IPS-18c (cell line): Measurements from ENCODE around the gene HOXC12.
A peak's percentile ranks its signal among the peaks of the same experiment; 100 is the strongest.

Experiments
- H3K4me3 ChIP-seq: 2 replicates; pipeline ENCODE4 v1.7.0; 2013; ENCODE audit warnings: low read depth, mild to moderate bottlenecking, low read length, moderate library complexity; ENCODE audit not compliant: insufficient read depth
- H3K9me3 ChIP-seq: one replicate; pipeline ENCODE4 v1.6.1; 2013; ENCODE audit warnings: mild to moderate bottlenecking, low read length, moderate library complexity; ENCODE audit not compliant: control insufficient read depth, insufficient read depth

Gene HOXC12

DNA sequence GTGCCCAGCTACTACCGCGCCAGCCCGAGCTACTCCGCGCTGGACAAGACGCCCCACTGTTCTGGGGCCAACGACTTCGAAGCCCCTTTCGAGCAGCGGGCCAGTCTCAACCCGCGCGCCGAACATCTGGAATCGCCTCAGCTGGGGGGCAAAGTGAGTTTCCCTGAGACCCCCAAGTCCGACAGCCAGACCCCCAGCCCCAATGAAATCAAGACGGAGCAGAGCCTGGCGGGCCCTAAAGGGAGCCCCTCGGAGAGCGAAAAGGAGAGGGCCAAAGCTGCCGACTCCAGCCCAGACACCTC is 30.9 kb downstream of the HOXC12 start:
- Histone ChIP-seq H3K4me3 (no peak overlapping the region; the same call in 1 of the 2 replicates), H3K9me3 (peaks cover 8% of the 10 kb centered on the region)

DNA sequence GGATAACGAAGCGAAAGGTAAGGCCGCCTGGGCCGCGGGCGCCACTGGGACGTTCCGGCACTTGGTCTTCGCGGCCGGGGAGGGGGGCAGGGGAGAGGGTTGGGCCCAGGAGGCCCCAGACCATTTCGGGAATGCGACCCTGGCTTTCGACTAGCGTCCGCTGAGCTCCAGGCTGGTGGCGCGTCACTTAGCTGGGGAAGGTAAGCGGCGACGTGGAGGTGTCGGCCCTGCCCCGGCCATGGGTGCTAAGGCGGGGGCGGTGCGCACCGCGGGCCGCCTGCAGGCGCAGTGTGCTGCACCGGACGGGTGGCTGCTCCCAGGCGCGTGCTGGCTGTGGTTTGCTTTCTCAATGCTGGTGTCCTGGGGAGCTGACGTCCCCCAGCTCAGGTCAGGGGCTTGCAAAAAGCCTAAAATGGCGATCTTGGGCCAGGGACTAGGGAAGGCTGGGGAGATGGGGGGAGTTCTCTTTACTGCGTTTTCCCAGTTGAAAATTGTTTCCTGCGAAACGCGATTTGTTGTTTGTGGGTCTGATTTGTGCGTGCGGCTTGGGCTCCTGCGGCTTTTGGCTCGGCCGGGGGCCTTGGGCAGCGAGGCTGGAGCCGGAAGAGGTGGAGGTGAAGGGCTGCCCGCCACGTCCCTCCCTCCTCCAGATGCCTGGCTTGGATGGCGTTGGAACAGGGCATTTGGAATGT is 31.4 kb downstream of the HOXC12 start:
- H3K9me3 ChIP-seq, result peaks cover 8% of the 10 kb centered on the region
- H3K4me3 ChIP-seq, result peak overlapping the region; percentile 4; the same call in 1 of the 2 replicates

DNA sequence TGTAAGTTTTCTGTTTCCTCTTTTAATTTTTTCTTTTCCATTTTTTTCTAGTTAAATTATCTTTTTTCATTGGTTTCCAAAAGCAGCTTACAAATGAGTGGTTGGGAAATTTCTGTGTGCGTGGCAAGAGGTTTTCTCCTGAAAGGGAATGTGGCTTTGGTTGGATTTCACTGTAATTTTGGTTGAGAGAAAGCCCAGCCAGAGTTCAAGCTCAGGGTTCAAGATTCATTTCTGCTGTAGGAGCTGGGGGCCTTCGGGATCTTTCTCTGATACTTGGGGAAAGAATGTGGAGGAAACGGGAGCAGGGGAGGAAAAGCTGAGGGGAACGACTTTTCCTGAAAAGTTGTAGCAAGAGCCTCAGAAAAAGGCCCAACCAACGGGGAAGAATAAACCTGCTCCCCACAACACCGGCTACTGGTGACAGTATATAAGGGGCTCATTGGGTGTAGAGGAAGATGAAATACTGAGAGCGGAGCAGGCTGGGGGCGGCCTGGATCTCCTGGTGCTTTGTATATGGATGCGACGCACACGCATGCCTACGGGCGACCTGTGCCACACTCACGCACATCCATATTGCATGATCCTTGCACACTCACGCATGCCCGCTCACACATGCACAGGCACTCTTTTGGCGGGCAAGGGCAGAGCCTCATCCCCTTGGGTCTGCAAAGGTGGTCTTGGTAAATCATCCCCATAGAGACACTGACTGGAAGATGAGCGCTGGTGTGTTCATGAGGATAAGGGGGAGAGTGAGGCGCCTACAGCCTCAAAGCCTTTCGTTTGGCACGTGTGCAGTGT is 32.2 kb downstream of the HOXC12 start:
- peaks cover 8% of the 10 kb centered on the region for H3K9me3 ChIP-seq
- no peak overlapping the region for H3K4me3 ChIP-seq

DNA sequence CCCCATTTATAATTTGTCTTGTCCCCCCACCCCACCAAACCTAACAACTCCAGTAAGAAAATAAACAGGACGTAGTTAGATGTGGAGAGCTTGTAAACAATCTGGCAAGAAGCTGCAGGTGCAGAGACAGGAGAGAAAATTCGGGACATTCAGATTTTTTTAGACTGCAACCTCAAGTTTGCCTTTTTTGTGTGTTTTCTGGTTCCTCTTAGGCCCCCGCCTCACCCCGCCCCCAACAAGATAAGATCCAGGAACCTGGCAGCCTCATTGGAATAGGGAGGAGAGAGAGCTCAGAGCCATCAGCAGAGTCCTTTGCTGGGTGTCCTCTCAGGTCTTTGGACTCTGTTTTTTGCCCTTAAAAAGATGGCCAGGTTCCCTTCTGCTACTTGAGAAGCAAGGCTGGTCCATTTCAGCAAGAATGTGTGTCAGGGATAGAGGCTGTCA is 33.1 kb downstream of the HOXC12 start:
- Histone ChIP-seq H3K9me3 (peaks cover 6% of the 10 kb centered on the region), H3K4me3 (no peak overlapping the region)

DNA sequence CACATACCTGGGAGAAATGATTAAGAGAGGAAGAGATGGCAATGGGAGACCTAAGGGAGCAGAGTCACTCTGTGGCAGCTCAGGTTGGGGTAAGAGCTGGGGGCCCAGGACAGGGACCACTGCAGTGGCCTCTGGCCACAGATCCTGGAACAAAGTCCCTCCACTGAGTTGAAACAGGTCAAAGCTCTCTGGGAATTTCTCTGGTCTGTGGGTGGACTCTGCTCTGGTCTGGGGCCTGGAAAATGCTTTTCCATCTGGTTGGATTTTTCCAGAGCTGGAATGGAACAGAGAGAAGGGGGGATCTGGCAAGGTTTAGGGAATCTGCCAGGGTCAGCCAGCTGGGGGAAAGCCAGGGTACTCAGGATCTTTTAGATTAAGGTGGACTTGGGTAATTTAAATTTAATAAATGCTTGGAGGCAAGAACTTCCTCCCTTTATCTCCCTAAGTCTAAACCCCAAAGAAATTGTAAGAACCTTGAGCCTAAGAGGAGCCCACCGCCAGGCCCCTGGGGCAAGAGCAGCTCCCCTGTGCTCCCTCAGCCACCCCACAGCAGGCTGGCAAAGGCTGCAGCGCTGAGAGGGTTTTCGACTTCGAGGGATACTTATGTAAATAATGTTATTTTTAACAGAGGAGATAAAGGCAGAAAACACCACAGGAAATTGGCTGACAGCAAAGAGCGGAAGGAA is 34.0 kb downstream of the HOXC12 start:
- H3K4me3 ChIP-seq, result no peak overlapping the region
- H3K9me3 ChIP-seq, result peaks cover 4% of the 10 kb centered on the region

DNA sequence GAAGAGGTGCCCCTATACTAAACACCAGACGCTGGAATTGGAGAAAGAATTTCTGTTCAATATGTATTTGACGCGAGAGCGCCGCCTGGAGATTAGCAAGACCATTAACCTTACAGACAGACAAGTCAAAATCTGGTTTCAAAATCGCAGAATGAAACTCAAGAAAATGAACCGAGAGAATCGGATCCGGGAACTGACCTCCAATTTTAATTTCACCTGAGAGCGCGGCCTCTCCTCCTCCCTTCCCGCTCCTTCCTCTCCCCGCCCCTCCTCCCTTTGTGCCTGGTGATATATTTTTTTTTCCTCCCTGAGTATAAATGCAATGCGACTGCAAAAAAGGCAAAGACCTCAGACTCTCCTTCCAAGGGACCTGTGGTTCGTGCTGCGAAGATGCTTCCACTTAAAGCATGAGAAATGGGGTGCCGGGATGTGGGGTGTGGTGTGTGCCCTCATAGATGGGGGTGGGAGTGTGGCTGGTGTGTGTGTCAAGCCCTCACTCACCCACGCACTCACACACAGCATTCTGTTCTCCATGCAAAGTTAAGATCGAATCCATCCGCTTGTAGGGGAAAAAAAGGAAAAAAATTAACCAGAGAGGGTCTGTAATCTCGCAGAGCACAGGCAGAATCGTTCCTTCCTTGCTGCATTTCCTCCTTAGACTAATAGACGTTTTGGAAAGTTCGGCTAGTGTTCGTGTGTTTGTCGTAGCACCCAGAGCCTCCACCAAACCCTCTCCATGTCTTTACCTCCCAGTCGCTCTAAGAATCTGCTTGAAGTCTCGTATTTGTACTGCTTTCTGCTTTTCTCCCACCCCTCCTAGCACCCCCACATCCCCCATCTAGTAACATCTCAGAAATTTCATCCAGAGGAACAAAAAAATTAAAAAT is 34.8 kb downstream of the HOXC12 start:
- Histone ChIP-seq H3K4me3 (no peak overlapping the region), H3K9me3 (peaks cover 7% of the 10 kb centered on the region)

DNA sequence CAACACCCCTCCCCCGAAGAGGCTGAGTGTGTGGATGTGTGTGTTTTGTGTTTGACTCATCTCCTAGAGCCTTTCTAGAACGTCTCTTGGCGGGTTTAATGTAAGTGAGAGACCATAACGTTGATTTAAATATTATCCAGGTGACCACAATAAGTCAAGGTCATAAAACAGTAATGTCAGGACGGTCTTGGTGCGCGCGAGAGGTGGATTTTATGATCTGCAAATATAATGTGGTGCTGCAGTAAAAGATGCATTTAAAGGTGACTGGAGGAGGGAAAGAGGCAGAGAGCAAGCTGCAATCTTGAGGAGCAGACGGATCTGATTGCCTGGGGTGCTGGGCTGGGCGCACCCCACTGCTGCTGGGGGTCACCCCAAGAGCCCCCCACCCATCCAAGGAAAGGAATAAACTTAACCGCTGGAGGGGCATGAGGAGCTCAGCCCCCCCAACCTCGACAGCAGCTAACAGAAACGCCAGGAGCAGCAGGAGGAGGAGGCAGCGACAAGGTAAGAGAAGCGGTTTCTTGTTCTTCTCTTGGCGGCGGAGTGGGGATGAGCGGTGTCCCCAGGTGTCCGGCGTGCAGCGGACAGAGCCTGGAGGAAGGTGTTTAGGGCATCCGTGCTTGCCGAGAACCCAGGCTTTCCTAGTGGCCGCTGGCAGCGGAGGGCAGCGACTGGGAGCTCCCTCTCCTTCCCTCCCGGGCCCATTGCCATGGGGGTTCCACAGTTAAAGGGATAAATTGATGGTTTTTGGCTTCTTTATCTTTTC is 35.8 kb downstream of the HOXC12 start:
- H3K9me3 ChIP-seq, result peaks cover 3% of the 10 kb centered on the region
- H3K4me3 ChIP-seq, result no peak overlapping the region

DNA sequence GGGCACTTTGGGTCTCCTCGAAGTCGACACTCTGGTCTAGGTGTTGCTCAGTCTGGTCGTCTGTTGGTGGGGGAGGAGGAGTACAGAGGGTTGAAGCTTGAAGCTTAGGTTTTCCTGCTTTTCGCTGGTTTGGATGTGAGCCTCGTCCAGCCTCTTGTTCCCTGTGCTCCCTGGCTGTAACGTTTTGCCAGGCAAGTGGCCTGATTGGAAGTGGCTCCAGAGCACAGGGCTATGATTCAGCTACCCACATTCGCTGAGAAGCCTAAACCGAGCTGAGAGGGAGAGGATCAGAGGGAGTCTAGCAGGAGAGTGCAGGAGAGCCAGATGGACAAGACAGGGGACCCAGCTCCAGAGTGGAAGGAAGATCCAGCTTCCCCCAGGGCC is 36.4 kb downstream of the HOXC12 start:
- Histone ChIP-seq H3K9me3 (peaks cover 3% of the 10 kb centered on the region), H3K4me3 (no peak overlapping the region)

DNA sequence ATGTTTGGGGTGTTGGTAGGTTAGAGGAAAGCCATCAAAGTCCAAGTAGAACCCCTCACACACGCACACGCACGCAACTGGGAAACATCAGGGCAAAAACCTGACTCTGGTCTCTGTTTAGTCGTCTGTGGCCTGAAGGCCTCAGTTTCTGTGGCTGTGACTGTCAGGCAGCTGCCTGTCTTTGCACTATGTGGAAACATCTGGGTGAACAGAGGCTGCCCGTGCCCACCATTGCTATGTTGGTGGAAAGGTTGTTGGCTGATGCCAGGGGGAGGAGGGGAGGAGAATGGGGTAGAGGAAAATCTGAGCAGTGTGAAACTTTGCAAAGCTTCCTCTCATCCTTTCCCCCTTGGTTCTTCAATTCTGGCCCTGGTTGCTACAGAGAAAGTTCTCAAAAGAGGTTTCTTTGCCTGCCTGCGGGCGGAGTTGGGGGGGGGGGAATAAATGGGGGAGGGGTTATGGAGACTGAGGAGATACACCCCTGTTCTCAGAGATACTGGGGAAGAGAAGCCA is 37.7 kb downstream of the HOXC12 start:
- Histone ChIP-seq H3K9me3 (peaks cover 3% of the 10 kb centered on the region), H3K4me3 (no peak overlapping the region)

DNA sequence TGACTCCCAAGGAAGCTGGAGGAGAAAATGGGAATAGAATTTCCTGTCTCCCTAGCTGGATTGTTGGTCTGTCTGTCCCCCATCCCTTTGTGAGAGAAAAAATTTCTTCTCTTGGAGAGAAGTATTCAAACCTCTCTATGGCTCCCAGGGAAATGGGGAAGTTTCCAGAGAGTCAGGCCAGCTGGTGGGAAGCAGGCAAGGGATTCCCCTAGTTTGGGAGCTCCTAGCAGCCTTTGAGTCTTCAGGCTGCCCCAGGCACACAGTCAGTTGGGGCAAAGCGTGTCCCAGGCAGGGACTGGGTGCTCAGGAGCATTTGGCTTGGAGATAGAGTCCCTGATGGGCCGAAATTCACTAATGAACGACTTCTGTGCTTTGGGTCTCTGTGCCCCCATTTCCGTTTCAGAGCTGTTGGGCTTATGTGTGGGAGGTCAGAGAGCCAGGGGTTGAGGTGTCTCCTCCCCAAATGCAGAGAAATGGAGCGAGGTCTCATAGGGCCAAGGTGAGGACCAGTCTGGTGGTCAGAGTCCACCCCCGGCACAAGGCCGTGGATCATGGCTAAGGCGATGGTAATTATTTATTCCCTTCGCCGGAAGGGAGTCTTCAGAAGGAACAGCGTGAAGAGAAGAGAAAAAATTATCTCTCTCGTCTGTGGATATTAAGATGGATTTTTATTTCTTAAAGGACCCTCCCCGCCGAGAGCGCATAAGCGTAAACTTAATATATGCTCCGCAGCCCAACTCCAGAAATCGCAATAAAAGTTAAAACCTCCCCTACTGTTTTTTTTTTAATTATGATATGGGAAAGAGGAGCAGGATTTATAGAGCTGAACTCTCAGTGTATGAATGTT is 38.7 kb downstream of the HOXC12 start:
- Histone ChIP-seq H3K4me3 (no peak overlapping the region), H3K9me3 (peaks cover 3% of the 10 kb centered on the region)

DNA sequence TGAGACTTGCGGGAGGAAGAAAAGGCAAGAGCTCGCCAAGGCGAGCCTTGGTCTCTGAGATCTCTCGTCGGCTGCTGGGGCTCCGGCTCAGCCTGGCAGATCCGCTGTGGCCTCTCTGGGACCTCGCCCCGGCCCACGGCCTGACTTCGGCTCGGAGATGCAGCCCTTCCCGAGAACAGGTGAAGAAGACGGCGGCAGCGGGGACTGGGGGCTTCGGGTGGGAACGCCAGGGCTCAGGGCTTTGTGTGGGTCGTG is 39.2 kb downstream of the HOXC12 start:
- Histone ChIP-seq H3K9me3 (peaks cover 3% of the 10 kb centered on the region), H3K4me3 (no peak overlapping the region)

DNA sequence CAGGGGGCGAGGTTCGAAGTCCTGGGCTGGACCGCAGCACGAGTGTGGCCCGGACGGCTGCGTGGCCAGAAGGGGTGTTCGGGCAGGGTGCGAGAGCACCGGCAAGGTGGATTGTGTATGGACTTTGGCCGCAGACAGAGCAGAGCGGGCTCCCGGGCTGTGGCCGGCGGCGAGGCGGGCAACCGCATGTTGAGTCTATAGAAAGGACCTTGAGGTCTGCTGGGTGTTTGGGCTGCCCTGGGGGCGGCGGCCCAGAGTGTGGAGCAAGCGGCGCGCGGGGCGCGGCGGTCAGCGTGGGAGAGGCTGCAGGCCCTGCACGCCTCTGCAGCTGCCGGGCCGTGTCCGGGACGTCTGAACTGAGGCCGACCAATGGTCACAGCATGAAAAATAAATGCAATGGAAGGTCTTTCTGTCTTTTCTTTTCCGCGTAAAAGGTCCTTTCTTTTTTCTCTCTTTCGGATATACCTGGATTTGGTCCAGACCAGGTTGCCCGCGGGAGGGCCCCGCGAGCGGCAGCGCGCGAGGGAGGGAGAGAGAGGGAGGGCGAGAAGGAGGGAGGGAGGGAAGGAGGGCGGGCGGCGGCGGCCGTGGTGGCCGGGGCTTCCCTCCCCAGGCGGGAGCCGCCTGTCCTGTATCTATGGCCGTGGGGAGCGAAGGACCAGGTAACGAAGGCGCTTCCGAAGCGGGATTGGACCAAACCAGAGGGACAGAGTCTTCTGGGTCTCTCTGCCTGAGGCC is 39.7 kb downstream of the HOXC12 start:
- peaks cover 3% of the 10 kb centered on the region for H3K9me3 ChIP-seq
- no peak overlapping the region for H3K4me3 ChIP-seq

DNA sequence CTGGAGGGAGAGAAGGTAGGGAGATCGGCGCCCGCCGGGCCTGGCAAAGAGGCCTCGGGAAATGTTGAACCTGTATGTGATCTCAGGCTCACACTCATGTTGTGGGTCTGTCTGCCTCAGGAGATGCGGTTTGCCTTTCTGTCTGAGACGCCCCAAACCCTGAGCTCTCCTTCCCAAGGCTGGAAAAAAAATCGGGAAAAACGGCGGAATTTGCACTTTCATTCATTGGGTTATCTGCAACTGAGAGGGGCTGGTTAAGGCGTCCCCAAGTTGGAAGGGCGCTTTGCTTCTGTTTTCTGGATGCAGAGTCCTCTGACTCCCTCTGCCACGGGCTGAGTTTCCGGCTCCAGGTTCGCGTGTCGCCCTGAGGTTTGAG is 40.3 kb downstream of the HOXC12 start:
- H3K9me3 ChIP-seq, result peaks cover 3% of the 10 kb centered on the region
- no peak overlapping the region for H3K4me3 ChIP-seq

DNA sequence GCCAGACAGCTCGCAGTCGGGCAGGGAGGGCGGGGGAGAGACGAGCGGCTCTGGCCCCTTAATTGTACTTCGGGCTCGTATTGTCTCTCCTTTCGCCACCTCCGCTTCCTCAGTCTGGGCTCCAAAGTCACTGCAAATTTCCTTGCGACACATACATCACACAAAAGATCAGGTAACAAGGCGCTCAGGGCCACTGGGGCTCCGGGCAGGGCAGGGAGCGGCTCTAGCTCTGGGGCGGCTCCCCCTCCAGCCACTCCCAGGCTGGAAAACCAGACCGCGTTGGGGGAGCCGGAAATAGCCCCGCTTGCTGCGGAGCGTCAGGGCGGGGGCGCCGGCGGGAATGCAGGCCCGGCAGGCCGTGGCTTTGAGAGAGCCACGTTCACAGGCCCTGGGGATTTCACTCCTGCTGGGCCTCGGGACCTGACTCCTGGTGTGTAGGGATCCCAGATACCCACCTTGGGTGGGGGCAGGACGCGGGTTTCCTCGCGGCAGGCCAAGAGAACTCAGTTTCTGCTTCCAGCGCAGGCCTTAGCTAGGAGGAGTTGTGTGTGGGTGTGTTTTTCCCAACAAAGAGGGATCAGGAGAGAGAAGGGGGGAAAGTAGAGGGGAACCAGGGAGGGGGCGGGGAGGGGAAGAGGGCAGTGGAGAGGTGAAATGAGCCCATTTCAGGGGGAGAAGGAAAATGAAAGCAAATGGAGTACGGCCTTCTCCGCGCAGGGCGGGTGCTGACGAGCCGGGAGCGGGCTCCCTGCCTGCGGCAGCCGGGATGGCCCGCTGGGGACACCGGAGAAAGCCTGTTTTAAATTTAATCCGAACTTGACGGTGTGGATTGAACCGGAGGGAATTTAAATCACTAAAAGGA is 40.9 kb downstream of the HOXC12 start:
- 0 out of 2 replicates have a peak overlapping the region, but pooled peaks have one; percentile 9 for H3K4me3 ChIP-seq
- peaks cover 3% of the 10 kb centered on the region for H3K9me3 ChIP-seq
